ENCODE data around the gene ERBB4.
"Not testable (repeated sequence)": the region's sequence is repeated elsewhere in the genome, so short reads cannot be mapped to it uniquely, and the experiment has no call there.

ERBB4 gene

GRCh38 chr2:211665299-211665698 is 873.3 kb downstream of the ERBB4 start:
- DNase-seq = no peak

GRCh38 chr2:211664321-211664720 is 874.3 kb downstream of the ERBB4 start:
- DNase-seq = no peak

GRCh38 chr2:211654211-211654780 is 884.3 kb downstream of the ERBB4 start:
- DNase-seq = no peak

GRCh38 chr2:211652327-211652726 is 886.3 kb downstream of the ERBB4 start:
- no peak for DNase-seq

GRCh38 chr2:211649331-211649730 is 889.3 kb downstream of the ERBB4 start:
- DNase-seq = no peak

GRCh38 chr2:211631503-211631902 is 907.1 kb downstream of the ERBB4 start:
- DNase-seq = no peak

GRCh38 chr2:211623096-211623495 is 915.5 kb downstream of the ERBB4 start:
- no peak for DNase-seq

GRCh38 chr2:211620986-211621385 is 917.6 kb downstream of the ERBB4 start:
- no peak for DNase-seq

- no peak for DNase-seq
These were observed 920.8 kb downstream of the ERBB4 start for GRCh38 chr2:211617803-211618202.

GRCh38 chr2:211611621-211612020 is 927.0 kb downstream of the ERBB4 start:
- no peak for DNase-seq

GRCh38 chr2:211611061-211611518 is 927.5 kb downstream of the ERBB4 start:
- DNase-seq = no peak

- DNase-seq = no peak
These were observed 929.5 kb downstream of the ERBB4 start for GRCh38 chr2:211609127-211609526.

- no peak for DNase-seq
These were observed 939.5 kb downstream of the ERBB4 start for GRCh38 chr2:211599146-211599545.

- no peak for DNase-seq
These were observed 940.4 kb downstream of the ERBB4 start for GRCh38 chr2:211598238-211598637.

- not testable (repeated sequence) for DNase-seq
These were observed 946.6 kb downstream of the ERBB4 start for GRCh38 chr2:211592006-211592405.

GRCh38 chr2:211591426-211591825 is 947.2 kb downstream of the ERBB4 start:
- DNase-seq = no peak

- DNase-seq = no peak
These were observed 970.2 kb downstream of the ERBB4 start for GRCh38 chr2:211568439-211568838.

GRCh38 chr2:211564441-211564840 is 974.2 kb downstream of the ERBB4 start:
- no peak for DNase-seq

GRCh38 chr2:211545582-211545981 is 993.0 kb downstream of the ERBB4 start:
- no peak for DNase-seq

GRCh38 chr2:211534632-211535031 is 1004.0 kb downstream of the ERBB4 start:
- DNase-seq = no peak

- DNase-seq = not testable (repeated sequence)
These were observed 1014.4 kb downstream of the ERBB4 start for GRCh38 chr2:211524248-211524647.

- DNase-seq = no peak
These were observed 1022.1 kb downstream of the ERBB4 start for GRCh38 chr2:211516537-211516936.

GRCh38 chr2:211514049-211514448 is 1024.6 kb downstream of the ERBB4 start:
- no peak for DNase-seq

GRCh38 chr2:211513446-211513845 is 1025.2 kb downstream of the ERBB4 start:
- DNase-seq = no peak

- no peak for DNase-seq
These were observed 1025.8 kb downstream of the ERBB4 start for GRCh38 chr2:211512806-211513205.
